ENCODE data around the gene TMEFF1.

The TMEFF1 gene

GRCh38 chr9:100578610-100579009 is 105.7 kb downstream of the TMEFF1 start:
- DNase-seq = no peak

GRCh38 chr9:100579665-100580064 is 106.7 kb downstream of the TMEFF1 start:
- no peak for DNase-seq

- DNase-seq = no peak
Observed at GRCh38 chr9:100580257-100580656, 107.3 kb downstream of the TMEFF1 start.

- no peak for DNase-seq
Observed at GRCh38 chr9:100581081-100581480, 108.1 kb downstream of the TMEFF1 start.

- no peak for DNase-seq
Observed at GRCh38 chr9:100581661-100582060, 108.7 kb downstream of the TMEFF1 start.

- no peak for DNase-seq
Observed at GRCh38 chr9:100583014-100583802, 110.3 kb downstream of the TMEFF1 start.

- DNase-seq = no peak
Observed at GRCh38 chr9:100584951-100585350, 112.0 kb downstream of the TMEFF1 start.

- no peak for DNase-seq
Observed at GRCh38 chr9:100586093-100586492, 113.1 kb downstream of the TMEFF1 start.

GRCh38 chr9:100587375-100587774 is 114.4 kb downstream of the TMEFF1 start:
- DNase-seq = peak; percentile 63

- peak; percentile 67 for DNase-seq
Observed at GRCh38 chr9:100589582-100589981, 116.6 kb downstream of the TMEFF1 start.

GRCh38 chr9:100590481-100590880 is 117.5 kb downstream of the TMEFF1 start:
- peak; percentile 64 for DNase-seq

GRCh38 chr9:100591139-100591538 is 118.2 kb downstream of the TMEFF1 start:
- no peak for DNase-seq

- no peak for DNase-seq
Observed at GRCh38 chr9:100591639-100592412, 118.9 kb downstream of the TMEFF1 start.

- peak; percentile 67 for DNase-seq
Observed at GRCh38 chr9:100595391-100596199, 122.6 kb downstream of the TMEFF1 start.

GRCh38 chr9:100597236-100597635 is 124.3 kb downstream of the TMEFF1 start:
- no peak for DNase-seq

- DNase-seq = peak; percentile 78
Observed at GRCh38 chr9:100598641-100599145, 125.7 kb downstream of the TMEFF1 start.

GRCh38 chr9:100600521-100601079 is 127.7 kb downstream of the TMEFF1 start:
- DNase-seq = no peak

GRCh38 chr9:100601216-100601615 is 128.3 kb downstream of the TMEFF1 start:
- peak; percentile 66 for DNase-seq

- DNase-seq = peak; percentile 50
Observed at GRCh38 chr9:100602342-100602801, 129.4 kb downstream of the TMEFF1 start.

GRCh38 chr9:100605405-100605804 is 132.5 kb downstream of the TMEFF1 start:
- no peak for DNase-seq

GRCh38 chr9:100619194-100619593 is 146.2 kb downstream of the TMEFF1 start:
- no peak for DNase-seq

- no peak for DNase-seq
Observed at GRCh38 chr9:100619665-100620064, 146.7 kb downstream of the TMEFF1 start.

GRCh38 chr9:100623969-100624368 is 151.0 kb downstream of the TMEFF1 start:
- DNase-seq = no peak

All from fibroblast of upper back skin (primary cell).